ENCODE results near the gene CLIC4.

Gene CLIC4

DNA sequence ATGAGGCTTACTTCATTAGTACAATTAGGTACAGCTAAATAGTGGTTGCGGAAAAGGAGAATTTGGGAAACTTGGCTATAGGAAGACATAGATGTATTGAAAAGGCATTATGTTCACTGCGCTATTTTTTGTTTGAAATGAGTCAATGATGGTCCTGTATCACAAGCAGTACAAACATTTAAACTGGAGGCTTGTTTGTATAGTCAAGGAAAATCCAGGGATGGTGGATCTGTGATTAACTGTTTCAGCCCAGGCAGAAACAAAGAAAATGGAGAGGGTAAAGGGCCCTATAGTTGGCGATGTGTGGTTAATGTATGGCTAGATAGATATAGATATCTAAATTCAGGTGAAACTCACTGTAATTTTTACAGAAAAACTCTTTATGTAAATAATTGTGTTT lies 79.9 kb downstream of the CLIC4 start:
- no peaks in the 10 kb centered on the region for H3K27me3 ChIP-seq (replicated peaks)
- no peak for DNase-seq
- TF ChIP-seq, protein P1, sequence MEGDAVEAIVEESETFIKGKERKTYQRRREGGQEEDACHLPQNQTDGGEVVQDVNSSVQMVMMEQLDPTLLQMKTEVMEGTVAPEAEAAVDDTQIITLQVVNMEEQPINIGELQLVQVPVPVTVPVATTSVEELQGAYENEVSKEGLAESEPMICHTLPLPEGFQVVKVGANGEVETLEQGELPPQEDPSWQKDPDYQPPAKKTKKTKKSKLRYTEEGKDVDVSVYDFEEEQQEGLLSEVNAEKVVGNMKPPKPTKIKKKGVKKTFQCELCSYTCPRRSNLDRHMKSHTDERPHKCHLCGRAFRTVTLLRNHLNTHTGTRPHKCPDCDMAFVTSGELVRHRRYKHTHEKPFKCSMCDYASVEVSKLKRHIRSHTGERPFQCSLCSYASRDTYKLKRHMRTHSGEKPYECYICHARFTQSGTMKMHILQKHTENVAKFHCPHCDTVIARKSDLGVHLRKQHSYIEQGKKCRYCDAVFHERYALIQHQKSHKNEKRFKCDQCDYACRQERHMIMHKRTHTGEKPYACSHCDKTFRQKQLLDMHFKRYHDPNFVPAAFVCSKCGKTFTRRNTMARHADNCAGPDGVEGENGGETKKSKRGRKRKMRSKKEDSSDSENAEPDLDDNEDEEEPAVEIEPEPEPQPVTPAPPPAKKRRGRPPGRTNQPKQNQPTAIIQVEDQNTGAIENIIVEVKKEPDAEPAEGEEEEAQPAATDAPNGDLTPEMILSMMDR (IDR thresholded peaks at IDR 0.05; ENCODE audit: low read depth, low read length, missing control alignments): no peak
- in situ Hi-C loops (cut with HindIII; ENCODE audit: low pct_ligation_motif_present, low sequenced_read_pairs): loop anchor here (25.0 kb wide), 1 partner anchor 163 kb away; no protein-coding TSS in a partner anchor
- no peak overlapping the region for H3K27ac ChIP-seq
- H3K36me3 ChIP-seq (replicated peaks): peaks cover 12% of the 10 kb centered on the region
- no peak overlapping the region for H3K4me3 ChIP-seq (ENCODE audit: low read depth, low read length)

DNA sequence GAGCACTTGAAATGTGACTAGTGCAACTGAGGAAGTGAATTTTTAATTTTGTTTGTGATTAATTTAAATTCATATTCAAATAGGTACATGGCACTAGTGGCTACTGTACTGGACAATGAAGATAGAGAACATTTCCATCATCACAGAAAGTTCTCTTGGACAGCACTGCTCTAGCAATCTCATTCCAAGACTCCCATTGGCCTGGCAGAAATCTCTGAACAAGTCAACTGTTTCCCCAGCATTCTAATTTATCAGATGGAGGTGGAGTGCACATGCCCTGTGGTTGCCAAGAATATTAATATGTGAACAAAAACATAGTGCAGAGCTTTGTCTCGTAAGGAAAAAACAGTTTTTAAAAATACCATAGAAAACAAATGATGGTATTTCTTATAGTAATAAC lies 81.3 kb downstream of the CLIC4 start:
- in situ Hi-C loops (cut with HindIII; ENCODE audit: low pct_ligation_motif_present, low sequenced_read_pairs): loop anchor here (25.0 kb wide), 1 partner anchor 164 kb away; no protein-coding TSS in a partner anchor
- no peak for DNase-seq

DNA sequence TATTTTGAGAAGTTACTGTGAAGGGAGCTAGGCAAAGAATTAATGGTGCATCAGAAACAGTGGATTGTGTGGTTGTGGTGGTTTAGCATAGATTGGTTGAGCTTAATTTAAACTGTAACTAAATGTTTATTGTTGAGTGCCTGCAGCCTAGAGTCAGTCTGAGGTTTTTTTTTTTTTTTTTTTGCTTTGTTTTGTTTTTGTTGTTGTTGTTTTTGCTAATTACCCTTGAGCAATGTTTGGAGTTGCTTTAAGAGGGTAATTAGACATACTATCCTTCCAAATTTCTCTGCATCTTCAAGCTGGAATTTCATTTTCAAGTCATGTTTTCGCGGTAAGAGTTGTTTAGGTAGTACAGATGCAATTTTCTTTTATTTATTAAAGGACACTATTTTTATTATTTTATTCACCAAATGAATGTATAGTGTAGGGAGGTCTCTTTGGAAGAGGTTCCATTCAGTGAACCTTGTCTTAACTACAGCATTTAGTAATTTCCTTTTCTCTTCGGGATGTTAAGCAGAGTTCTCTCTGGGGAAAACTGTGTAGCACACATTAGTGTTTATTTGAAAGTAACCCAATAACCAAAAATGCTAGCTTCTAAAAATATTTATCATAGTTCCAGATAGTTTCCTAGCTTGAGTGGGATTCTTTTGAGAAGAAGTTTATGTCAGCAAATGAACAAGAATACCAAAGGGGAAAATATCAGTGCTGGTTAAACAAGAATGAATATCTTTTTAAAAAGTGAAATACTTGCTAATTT lies 82.3 kb downstream of the CLIC4 start:
- Histone ChIP-seq H3K27me3 (replicated peaks) (no peaks in the 10 kb centered on the region), H3K36me3 (replicated peaks) (peaks cover 11% of the 10 kb centered on the region), H3K4me3 (ENCODE audit: low read depth, low read length) (no peak overlapping the region), H3K27ac (no peak overlapping the region)
- TF ChIP-seq, protein P1 (IDR thresholded peaks at IDR 0.05; ENCODE audit: low read depth, low read length, missing control alignments): no peak
- no peak for DNase-seq
- in situ Hi-C loops (cut with HindIII; ENCODE audit: low pct_ligation_motif_present, low sequenced_read_pairs): loop anchor here (25.0 kb wide), 1 partner anchor 165 kb away; no protein-coding TSS in a partner anchor

More for the DNA sequence above, 81.3 kb downstream of the CLIC4 start:
- Histone ChIP-seq H3K27me3 (replicated peaks) (no peaks in the 10 kb centered on the region), H3K27ac (no peak overlapping the region), H3K36me3 (replicated peaks) (peaks cover 12% of the 10 kb centered on the region), H3K4me3 (ENCODE audit: low read depth, low read length) (no peak overlapping the region)
- TF ChIP-seq, protein P1 (IDR thresholded peaks at IDR 0.05; ENCODE audit: low read depth, low read length, missing control alignments): no peak

DNA sequence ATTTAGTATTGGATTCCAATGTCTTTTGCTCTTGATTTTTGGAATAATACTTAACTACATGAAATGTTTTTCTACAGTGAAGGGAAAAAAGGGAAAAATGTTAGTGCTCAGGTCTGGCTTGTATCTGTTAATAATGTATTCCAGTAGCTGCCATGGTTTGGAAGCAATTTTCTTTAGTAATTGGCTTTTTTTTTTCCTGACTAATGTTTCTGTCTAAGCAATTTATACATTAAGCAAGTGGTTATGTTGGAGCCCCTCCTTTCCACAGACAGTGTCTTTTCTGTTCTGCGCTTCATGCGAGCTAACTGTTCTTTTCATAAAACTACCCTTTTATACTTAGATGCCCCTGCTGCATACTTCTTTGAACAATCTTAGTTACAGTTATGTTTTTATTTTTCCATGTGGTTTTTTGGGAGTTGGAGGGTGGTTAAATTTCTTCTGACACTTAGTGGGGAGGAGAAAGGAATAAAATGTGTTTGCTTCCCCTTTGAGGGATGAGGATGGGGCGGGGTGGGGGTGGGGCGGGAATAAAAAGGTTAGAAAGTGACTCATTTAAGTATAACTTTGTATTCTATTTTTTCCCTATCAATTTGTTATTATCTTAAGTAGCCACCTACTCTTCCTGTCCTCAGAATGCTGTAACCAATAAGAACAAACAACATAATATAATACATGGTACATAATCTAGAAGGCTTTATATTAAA lies 83.1 kb downstream of the CLIC4 start:
- TF ChIP-seq, protein P1 (IDR thresholded peaks at IDR 0.05; ENCODE audit: low read depth, low read length, missing control alignments): no peak
- Histone ChIP-seq H3K27ac (peak overlapping the region; percentile 0), H3K27me3 (replicated peaks) (no peaks in the 10 kb centered on the region), H3K4me3 (ENCODE audit: low read depth, low read length) (no peak overlapping the region), H3K36me3 (replicated peaks) (peaks cover 9% of the 10 kb centered on the region)
- no peak for DNase-seq
- in situ Hi-C loops (cut with HindIII; ENCODE audit: low pct_ligation_motif_present, low sequenced_read_pairs): loop anchor here (25.0 kb wide), 1 partner anchor 166 kb away; no protein-coding TSS in a partner anchor

DNA sequence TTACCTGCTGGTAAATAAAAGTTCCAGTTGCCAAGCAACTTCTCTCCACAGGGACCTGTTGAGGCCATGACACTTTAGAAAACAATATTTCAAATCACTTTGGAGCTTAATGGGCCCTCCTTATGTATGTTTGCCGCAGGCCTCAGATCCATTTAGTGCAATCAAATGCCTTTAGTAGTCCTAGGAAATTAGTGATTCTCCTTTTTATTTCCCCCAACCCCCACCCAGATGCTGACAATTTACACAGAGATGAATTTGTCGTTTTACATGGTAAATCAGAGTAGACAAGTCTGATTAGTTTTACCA lies 83.6 kb downstream of the CLIC4 start:
- in situ Hi-C loops (cut with HindIII; ENCODE audit: low pct_ligation_motif_present, low sequenced_read_pairs): loop anchor here (25.0 kb wide), 1 partner anchor 167 kb away; no protein-coding TSS in a partner anchor
- Histone ChIP-seq H3K4me3 (ENCODE audit: low read depth, low read length) (no peak overlapping the region), H3K27ac (peak overlapping the region; percentile 0), H3K27me3 (replicated peaks) (no peaks in the 10 kb centered on the region), H3K36me3 (replicated peaks) (peaks cover 9% of the 10 kb centered on the region)
- DNase-seq: no peak
- TF ChIP-seq, protein P1 (IDR thresholded peaks at IDR 0.05; ENCODE audit: low read depth, low read length, missing control alignments): no peak

Measured in brain microvascular endothelial cell (primary cell).